HepG2 (cell line): ENCODE data around the gene ZNF503. TPM values are rescaled to one million over a fixed set of nuclear protein-coding genes. Genes with fewer than 3 reads are reported as not detected.

Experiments used
- AKNA ChIP-seq: sonication (generic); formaldehyde crosslinking; IDR thresholded peaks from 2 replicates; pipeline ENCODE4 v1.4.0; 2020; ENCODE audit warnings: missing genetic modification reagents, borderline replicate concordance
- ATM ChIP-seq: fragments of 450-650 bp; IDR thresholded peaks from 2 replicates; pipeline ENCODE4 v1.7.1; 2017; ENCODE audit warnings: mild to moderate bottlenecking, borderline replicate concordance
- CHD4 ChIP-seq: fragments of 200-600 bp; sonication (generic); IDR thresholded peaks from 2 replicates; pipeline ENCODE4 v1.7.0; 2017; ENCODE audit warnings: mild to moderate bottlenecking, low read length, borderline replicate concordance
- HNF4A ChIP-seq: sonication (generic); formaldehyde crosslinking; IDR thresholded peaks from 2 replicates; pipeline ENCODE4 v1.4.0; 2020; ENCODE audit warnings: missing genetic modification reagents
- KLF9 ChIP-seq: IDR thresholded peaks from 2 replicates; pipeline ENCODE4 v1.6.1; 2016; ENCODE audit warnings: low read depth
- PATZ1 ChIP-seq: sonication (generic); formaldehyde crosslinking; IDR thresholded peaks from 2 replicates; pipeline ENCODE4 v1.4.0; 2020; ENCODE audit warnings: missing genetic modification reagents
- PLSCR1 ChIP-seq: sonication (generic); formaldehyde crosslinking; IDR thresholded peaks from 2 replicates; pipeline ENCODE4 v1.5.0; 2020; ENCODE audit warnings: missing genetic modification reagents, mild to moderate bottlenecking, borderline replicate concordance
- THAP11 ChIP-seq: IDR thresholded peaks from 2 replicates; pipeline ENCODE4 v1.6.1; 2016; ENCODE audit warnings: missing biosample characterization, missing genetic modification reagents
- TRIM24 ChIP-seq: sonication (generic); formaldehyde crosslinking; IDR thresholded peaks from 2 replicates; pipeline ENCODE4 v1.8.0; 2022; ENCODE audit warnings: mild to moderate bottlenecking, missing genetic modification reagents
- ZBTB34 ChIP-seq: sonication (generic); formaldehyde crosslinking; IDR thresholded peaks from 2 replicates; pipeline ENCODE4 v1.8.0; 2022; ENCODE audit warnings: mild to moderate bottlenecking, missing genetic modification reagents
- ZBTB43 ChIP-seq: sonication (generic); formaldehyde crosslinking; conservative IDR thresholded peaks from 2 replicates; pipeline ENCODE4 v1.4.0; 2020; ENCODE audit warnings: missing genetic modification reagents
- ZBTB49 ChIP-seq: sonication (generic); formaldehyde crosslinking; IDR thresholded peaks from 2 replicates; pipeline ENCODE4 v1.4.0; 2020; ENCODE audit warnings: missing genetic modification reagents, borderline replicate concordance
- ZNF784 ChIP-seq: sonication (generic); formaldehyde crosslinking; IDR thresholded peaks from 2 replicates; pipeline ENCODE4 v1.5.1; 2020; ENCODE audit warnings: missing genetic modification reagents, mild to moderate bottlenecking, borderline replicate concordance
- polyA plus RNA-seq, 8 experiments: library from polyadenylated mRNA; depleted of rRNA in 3 of 8; stranded (reverse) in 7 of 8; unstranded in 1 of 8; fragments of >200 nt; fragmentation: Illumina TruSeq in 4 of 8; extraction: Trizol in 4 of 8; gene quantifications; 2 replicates each; pipeline versions ENCODE4 v1.2.1 to v1.2.3, GENCODE V29; 2011 to 2016; ENCODE audit warnings: low read depth in 4 of 8, missing spikeins in 1 of 8, mixed read lengths in 1 of 8; ENCODE audit not compliant: insufficient read depth in 1 of 8
- total RNA-seq, 5 experiments: library from RNA; depleted of rRNA; stranded (reverse); fragments of >200 nt; fragmentation: Illumina TruSeq; extraction: Trizol; gene quantifications; 2 replicates each; pipeline ENCODE4 v1.2.3, GENCODE V29; 2016; ENCODE audit warnings: low read depth in 1 of 5

ZNF503 gene
- total and polyA plus RNA-seq, 2 of the 13 experiments (the other 11 are each of a cell fraction or from before 2014, with no cell fraction given): 2.7 to 8.3 TPM

GRCh38 chr10:75401569-75402485 is at the start of gene ZNF503 (continued):
- TF ChIP-seq AKNA (CRISPR knock-in tag) (no peak), CHD4 (peak; percentile 65; the same call in 1 of the 2 replicates), ZNF784 (CRISPR knock-in tag) (no peak), PATZ1 (CRISPR knock-in tag) (peak; percentile 94), ZBTB49 (CRISPR knock-in tag) (no peak), ZBTB43 (CRISPR knock-in tag) (no peak), ATM (no peak), TRIM24 (CRISPR knock-in tag) (no peak), PLSCR1 (no peak; the same call in 1 of the 2 replicates), ZBTB34 (no peak), HNF4A (CRISPR knock-in tag) (peak; percentile 36), KLF9 (CRISPR knock-in tag) (no peak), THAP11 (CRISPR knock-in tag) (peak; percentile 67)
